Measurements from ENCODE around the gene SMPDL3A. TPM values are rescaled to one million over a fixed set of nuclear protein-coding genes. Genes with fewer than 3 reads are reported as not detected.

Gene SMPDL3A
- total and polyA plus RNA-seq, 2 donors (not counting 1 experiment from before 2014, with no cell fraction given), result 0.21 to 2.0 TPM

DNA sequence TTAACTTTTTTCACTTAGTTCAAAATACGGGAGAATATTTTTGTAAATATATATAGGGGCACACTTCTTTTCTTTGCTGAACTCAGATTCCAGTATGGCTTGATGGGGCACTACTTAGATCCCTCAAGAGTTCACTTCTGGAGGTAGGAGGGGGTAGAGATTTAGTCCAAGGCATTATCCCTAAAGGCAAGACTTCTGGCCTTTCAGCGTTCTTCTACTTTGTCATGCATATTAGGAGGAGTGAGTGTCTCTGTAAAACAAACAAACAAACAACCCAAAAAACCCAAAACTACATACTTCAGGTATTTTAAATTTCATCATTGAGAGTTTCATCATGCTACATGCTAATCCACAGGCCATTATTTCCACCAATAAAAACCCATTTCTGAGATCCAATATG, 32.0 kb downstream of the SMPDL3A start:
- intact Hi-C loops (cut with micrococcal nuclease), result no loop called here
- no peak overlapping the region for H3K4me3 Mint-ChIP-seq
- POLR2A ChIA-PET, result no interaction called here

DNA sequence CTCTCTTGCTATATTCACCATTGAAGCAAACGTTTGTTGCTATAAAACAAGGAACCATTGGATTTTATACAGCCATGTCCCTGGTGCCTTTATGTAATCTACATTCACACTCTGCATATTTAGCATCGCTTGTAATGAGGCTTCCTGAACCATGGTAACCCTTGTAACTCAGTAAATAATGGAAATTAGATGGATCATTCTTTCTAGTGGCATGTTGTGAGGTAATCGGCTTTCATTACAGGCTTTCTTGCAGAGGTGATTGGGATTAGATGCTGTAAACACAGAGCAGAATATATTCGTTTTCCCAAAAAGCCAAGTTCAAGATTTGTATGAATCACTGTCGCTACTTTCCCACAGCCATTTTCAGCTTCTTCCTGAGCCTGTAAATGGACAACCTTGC, 36.1 kb downstream of the SMPDL3A start:
- TF ChIP-seq CTCF (IDR thresholded peaks at IDR 0.05) (no peak), EZH2 (IDR thresholded peaks at IDR 0.05; ENCODE audit: borderline replicate concordance, insufficient read depth, low read depth, low read length, poor library complexity, severe bottlenecking) (no peak)
- Histone ChIP-seq H3K27ac (ENCODE audit: low read length in 2 of 2) (no peak overlapping the region), H3K36me3 (replicated peaks in 1 of 2; ENCODE audit: control extremely low read depth in 1 of 2, control insufficient read depth in 1 of 2, extremely low read depth in 1 of 2, insufficient read depth in 2 of 2, low read length in 1 of 2) (no peaks in the 10 kb centered on the region), H2AFZ (ENCODE audit: insufficient read depth, low read depth, low read length, poor library complexity, severe bottlenecking) (no peak overlapping the region), H3K4me1 (ENCODE audit: control insufficient read depth in 2 of 2, insufficient read depth in 2 of 2, low read length in 2 of 2) (no peaks in the 10 kb centered on the region), H3K79me2 (ENCODE audit: control insufficient read depth, insufficient read depth, low read length) (no peaks in the 10 kb centered on the region), H3K4me2 (replicated peaks; ENCODE audit: low read depth, low read length, poor library complexity, severe bottlenecking) (no peak overlapping the region), H3K9ac (ENCODE audit: low read length) (no peak overlapping the region), H4K20me1 (ENCODE audit: control insufficient read depth, insufficient read depth, low read length, poor library complexity, severe bottlenecking) (no peaks in the 10 kb centered on the region), H3K27me3 (replicated peaks in 1 of 4; ENCODE audit: control extremely low read depth in 1 of 4, control insufficient read depth in 3 of 4, insufficient read depth in 4 of 4, low read length in 3 of 4) (peaks cover 0 to 2% (median 0%) of the 10 kb centered on the region in 4 experiments), H3K9me3 (ENCODE audit: control extremely low read depth in 1 of 3, control insufficient read depth in 2 of 3, insufficient read depth in 1 of 3, low read length in 2 of 3) (no peaks in the 10 kb centered on the region), H3K4me3 (ENCODE audit: control extremely low read depth in 1 of 5, extremely low read depth in 1 of 5, insufficient read depth in 1 of 5, low read depth in 2 of 5, low read length in 4 of 5) (no peak overlapping the region)
- H3K4me3 Mint-ChIP-seq, result no peak overlapping the region
- no peaks in the 10 kb centered on the region for H3K27me3 Mint-ChIP-seq
- 93% methylated on average over 2 of the region's 5 CpGs for WGBS (ENCODE audit: insufficient coverage)
- H3K27ac Mint-ChIP-seq, result no peak overlapping the region
- CTCF ChIA-PET, result interaction anchor here (1.3 to 1.9 kb wide), 2 partner anchors 10 to 14 kb away, joined by 5 to 9 read pairs; no protein-coding TSS in a partner anchor
- no peaks in the 10 kb centered on the region for H3K9me3 Mint-ChIP-seq (ENCODE audit: insufficient read depth)
- intact Hi-C loops (cut with micrococcal nuclease), result no loop called here
- DNase-seq, result no peak
- POLR2A ChIA-PET, result no interaction called here
- no peaks in the 10 kb centered on the region for H3K4me1 Mint-ChIP-seq
- no peak for ATAC-seq (ENCODE audit: low read depth)

More for the DNA sequence above, 32.0 kb downstream of the SMPDL3A start:
- WGBS (ENCODE audit: insufficient coverage), result no CpG with 5 or more reads among the region's 2 CpGs
- no peak overlapping the region for H3K4me2 ChIP-seq (replicated peaks; ENCODE audit: low read depth, low read length, poor library complexity, severe bottlenecking)
- CTCF ChIA-PET, result no interaction called here
- H4K20me1 ChIP-seq (ENCODE audit: control insufficient read depth, insufficient read depth, low read length, poor library complexity, severe bottlenecking), result no peaks in the 10 kb centered on the region
- no peak overlapping the region for H2AFZ ChIP-seq (ENCODE audit: insufficient read depth, low read depth, low read length, poor library complexity, severe bottlenecking)
- no peaks in the 10 kb centered on the region for H3K27me3 ChIP-seq (replicated peaks in 1 of 4; ENCODE audit: control extremely low read depth in 1 of 4, control insufficient read depth in 3 of 4, insufficient read depth in 4 of 4, low read length in 3 of 4)
- DNase-seq (no peak), ATAC-seq (ENCODE audit: low read depth) (no peak)
- Mint-ChIP-seq H3K27me3 (no peaks in the 10 kb centered on the region), H3K4me1 (no peaks in the 10 kb centered on the region), H3K9me3 (ENCODE audit: insufficient read depth) (no peaks in the 10 kb centered on the region), H3K27ac (no peak overlapping the region)
- no peak overlapping the region for H3K27ac ChIP-seq (ENCODE audit: low read length in 2 of 2)
- no peaks in the 10 kb centered on the region for H3K36me3 ChIP-seq (replicated peaks in 1 of 2; ENCODE audit: control extremely low read depth in 1 of 2, control insufficient read depth in 1 of 2, extremely low read depth in 1 of 2, insufficient read depth in 2 of 2, low read length in 1 of 2)
- H3K9ac ChIP-seq (ENCODE audit: low read length), result no peak overlapping the region
- TF ChIP-seq CTCF (IDR thresholded peaks at IDR 0.05) (no peak), EZH2 (IDR thresholded peaks at IDR 0.05; ENCODE audit: borderline replicate concordance, insufficient read depth, low read depth, low read length, poor library complexity, severe bottlenecking) (no peak)
- no peak overlapping the region for H3K4me3 ChIP-seq (ENCODE audit: control extremely low read depth in 1 of 5, extremely low read depth in 1 of 5, insufficient read depth in 1 of 5, low read depth in 2 of 5, low read length in 4 of 5)
- no peaks in the 10 kb centered on the region for H3K79me2 ChIP-seq (ENCODE audit: control insufficient read depth, insufficient read depth, low read length)
- no peaks in the 10 kb centered on the region for H3K9me3 ChIP-seq (ENCODE audit: control extremely low read depth in 1 of 3, control insufficient read depth in 2 of 3, insufficient read depth in 1 of 3, low read length in 2 of 3)
- H3K4me1 ChIP-seq (ENCODE audit: control insufficient read depth in 2 of 2, insufficient read depth in 2 of 2, low read length in 2 of 2), result no peaks in the 10 kb centered on the region

Data from B cell (primary cell).